IMR-90 (cell line): Measurements from ENCODE around the gene MAP7. TPM values are rescaled to one million over a fixed set of nuclear protein-coding genes. Genes with fewer than 3 reads are reported as not detected.
"Not testable (repeated sequence)": the region's sequence is repeated elsewhere in the genome, so short reads cannot be mapped to it uniquely, and the experiment has no call there.

Experiments
- ATAC-seq: fragments of 200-7000 bp; cut with Tn5 transposase; 2 replicates; pipeline ENCODE4 v1.9.1; 2020; ENCODE audit warnings: low read depth, mild to moderate bottlenecking, moderate library complexity
- BruUV-seq: library from RNA; stranded (reverse); fragments of 400-500 nt; replicated peaks from 2 replicates; lab custom pipeline; 2021; lab: Mats Ljungman, UMichigan
- CTCF ChIA-PET: fragments of 300-600 bp; formaldehyde crosslinking; extraction: SDS; loops from one replicate; lab custom pipeline; 2021; ENCODE audit warnings: antibody characterized with exemption; lab: Yijun Ruan, JAX
- POLR2A ChIA-PET: fragments of 300-600 bp; sonication (Branson Sonifier 250); formaldehyde crosslinking; loops from one replicate; lab custom pipeline; 2022; ENCODE audit warnings: antibody characterized with exemption; ENCODE audit not compliant: unreplicated experiment; lab: Charles Lee
- DNase-seq: peaks from one replicate; pipeline ENCODE4 v3.0.0; 2013
- H2AFZ ChIP-seq: replicated peaks from 2 replicates; pipeline ENCODE3; 2013; ENCODE audit warnings: low read length, mild to moderate bottlenecking; ENCODE audit not compliant: poor library complexity
- H2AK5ac ChIP-seq: 2 replicates; pipeline ENCODE4 v1.6.1; 2013; ENCODE audit warnings: low read depth, low read length, inconsistent platforms
- H2AK9ac ChIP-seq: replicated peaks from 2 replicates; pipeline ENCODE3; 2013; ENCODE audit warnings: mild to moderate bottlenecking, low read depth, low read length, moderate library complexity; ENCODE audit not compliant: poor library complexity
- H2BK120ac ChIP-seq: 2 replicates; pipeline ENCODE4 v1.6.1; 2013; ENCODE audit warnings: low read depth, low read length, inconsistent platforms
- H2BK15ac ChIP-seq: 3 replicates; pipeline ENCODE4 v1.6.1; 2013; ENCODE audit warnings: low read depth, low read length, inconsistent platforms
- H2BK20ac ChIP-seq: 2 replicates; pipeline ENCODE4 v1.6.1; 2013; ENCODE audit warnings: low read depth, mild to moderate bottlenecking, inconsistent platforms, low read length, moderate library complexity
- H2BK5ac ChIP-seq: 2 replicates; pipeline ENCODE4 v1.6.1; 2013; ENCODE audit warnings: mild to moderate bottlenecking, low read depth, low read length, inconsistent platforms; ENCODE audit not compliant: poor library complexity, severe bottlenecking
- H3K14ac ChIP-seq: replicated peaks from 2 replicates; pipeline ENCODE4 v1.6.1; 2013; ENCODE audit warnings: low read depth, low read length, inconsistent platforms
- H3K18ac ChIP-seq: 2 replicates; pipeline ENCODE4 v1.6.1; 2013; ENCODE audit warnings: low read depth, low read length, control low read depth
- H3K23ac ChIP-seq: 2 replicates; pipeline ENCODE4 v1.6.1; 2013; ENCODE audit warnings: low read depth, low read length, inconsistent platforms
- H3K27ac ChIP-seq: 2 replicates; pipeline ENCODE4 v1.5.1; 2013; ENCODE audit warnings: mild to moderate bottlenecking, control low read depth, low read length; ENCODE audit not compliant: insufficient read depth
- H3K27me3 ChIP-seq: 2 replicates; pipeline ENCODE4 v1.6.1; 2013; ENCODE audit warnings: low read length; ENCODE audit not compliant: control insufficient read depth, insufficient read depth
- H3K36me3 ChIP-seq: 2 replicates; pipeline ENCODE4 v1.6.1; 2013; ENCODE audit warnings: low read length, mixed read lengths; ENCODE audit not compliant: control insufficient read depth, insufficient read depth
- H3K4ac ChIP-seq: 2 replicates; pipeline ENCODE4 v1.6.1; 2013; ENCODE audit warnings: low read depth, low read length, inconsistent platforms
- H3K4me1 ChIP-seq: 2 replicates; pipeline ENCODE4 v1.6.1; 2013; ENCODE audit warnings: low read length, mixed read lengths; ENCODE audit not compliant: control insufficient read depth, insufficient read depth
- H3K4me2 ChIP-seq: 2 replicates; pipeline ENCODE4 v1.6.1; 2013; ENCODE audit warnings: low read depth, mild to moderate bottlenecking, control low read depth, low read length, moderate library complexity
- H3K4me3 ChIP-seq: 2 replicates; pipeline ENCODE4 v1.5.1; 2013; ENCODE audit warnings: low read depth, mild to moderate bottlenecking, control low read depth, low read length, moderate library complexity; ENCODE audit not compliant: insufficient read depth
- H3K56ac ChIP-seq: 2 replicates; pipeline ENCODE4 v1.6.1; 2013; ENCODE audit warnings: low read length, inconsistent platforms; ENCODE audit not compliant: insufficient read depth; ENCODE audit errors: extremely low read depth
- H3K79me1 ChIP-seq, 2 experiments: 2 replicates each; pipeline ENCODE4 v1.6.1; 2013; ENCODE audit warnings: low read length in 2 of 2, inconsistent platforms in 1 of 2, low read depth in 1 of 2
- H3K9ac ChIP-seq: 2 replicates; pipeline ENCODE4 v1.6.1; 2013; ENCODE audit warnings: low read depth, low read length, control low read depth
- H3K9me1 ChIP-seq: 2 replicates; pipeline ENCODE4 v1.6.1; 2013; ENCODE audit warnings: low read length, inconsistent platforms; ENCODE audit not compliant: insufficient read depth
- H3K9me3 ChIP-seq: 2 replicates; pipeline ENCODE4 v1.6.1; 2013; ENCODE audit warnings: low read length; ENCODE audit not compliant: control insufficient read depth, insufficient read depth
- H4K20me1 ChIP-seq: 2 replicates; pipeline ENCODE4 v1.6.1; 2013; ENCODE audit warnings: low read length, inconsistent platforms; ENCODE audit not compliant: insufficient read depth
- H4K5ac ChIP-seq: 2 replicates; pipeline ENCODE4 v1.6.1; 2013; ENCODE audit warnings: mild to moderate bottlenecking, low read depth, low read length, control low read depth
- H4K8ac ChIP-seq, 2 experiments: 2 replicates each; pipeline ENCODE4 v1.6.1; 2013; ENCODE audit warnings: low read depth in 2 of 2, low read length in 2 of 2, control low read depth in 1 of 2, inconsistent platforms in 1 of 2
- H4K91ac ChIP-seq: 2 replicates; pipeline ENCODE4 v1.6.1; 2013; ENCODE audit warnings: low read depth, low read length, inconsistent platforms; ENCODE audit not compliant: insufficient read depth
- whole genome bisulfite sequencing, 2 experiments: methylation state at CpG; one replicate each; pipeline versions ENCODE4 v1.1.5 to v1.1.7; 2013; ENCODE audit warnings: missing lambda C conversion rate in 2 of 2; ENCODE audit not compliant: insufficient read length in 1 of 2; ENCODE audit errors: extremely low coverage in 2 of 2; 5-methylcytosine and 5-hydroxymethylcytosine counted together
- dilution Hi-C: fragments of 300-500 bp; cut with HindIII; formaldehyde crosslinking; loops from one replicate; pipeline ENCODE4 v1.14.3; 2018; ENCODE audit warnings: low sequenced_read_pairs; ENCODE audit not compliant: unreplicated experiment
- in situ Hi-C: fragments of 300-500 bp; cut with MboI; formaldehyde crosslinking; loops from 3 replicates; pipeline ENCODE4 v1.14.3; 2019; ENCODE audit warnings: low sequenced_read_pairs, inconsistent platforms, mixed read lengths
- intact Hi-C: fragments of 100-400 bp; cut with micrococcal nuclease; formaldehyde crosslinking; loops from 2 replicates; pipeline ENCODE4 v1.10.0; 2022
- polyA plus RNA-seq, 3 experiments: library from polyadenylated mRNA; depleted of rRNA; stranded (reverse); fragments of >200 nt; gene quantifications; 2 replicates each; pipeline ENCODE4 v1.2.3, GENCODE V29; 2012; ENCODE audit warnings: low replicate concordance in 1 of 3
- total RNA-seq: library from RNA; depleted of rRNA; stranded (reverse); fragments of >200 nt; gene quantifications from 2 replicates; pipeline ENCODE4 v1.2.3, GENCODE V29; 2012

Gene MAP7
- total and polyA plus RNA-seq, 2 of the 4 experiments (the other 2 are of a cell fraction), result 0.19 to 0.36 TPM

DNA sequence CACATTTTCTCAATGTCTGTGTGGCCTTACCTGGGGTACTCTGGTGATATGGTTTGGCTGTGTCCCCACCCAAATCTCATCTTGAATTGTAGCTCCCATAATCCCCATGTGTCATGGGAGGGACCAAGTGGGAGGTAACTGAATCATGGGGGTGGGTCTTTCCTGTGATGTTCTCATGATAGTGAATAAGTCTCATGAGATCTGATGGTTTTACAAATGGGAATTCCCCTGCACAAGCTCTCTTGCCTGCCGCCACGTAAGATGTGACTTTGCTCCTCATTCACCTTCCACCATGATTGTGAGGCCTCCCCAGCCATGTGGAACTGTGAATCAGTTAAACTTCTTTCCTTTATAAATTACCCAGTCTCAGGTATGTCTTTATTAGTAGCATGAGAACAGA, 40.6 kb upstream of the MAP7 start:
- H3K9ac ChIP-seq, result not testable (repeated sequence)

More for the DNA sequence above, 40.6 kb upstream of the MAP7 start:
- ATAC-seq, in situ Hi-C loops, BruUV-seq, H4K20me1 ChIP-seq, H3K23ac ChIP-seq, H3K9me3 ChIP-seq, H2AK9ac ChIP-seq, dilution Hi-C loops, H4K8ac ChIP-seq, H2AFZ ChIP-seq, H3K56ac ChIP-seq, H3K27me3 ChIP-seq, DNase-seq, H3K4me2 ChIP-seq, H4K5ac ChIP-seq, H3K27ac ChIP-seq, H3K14ac ChIP-seq, H3K18ac ChIP-seq, intact Hi-C loops, H3K4me3 ChIP-seq, POLR2A ChIA-PET: not testable (repeated sequence)
- Histone ChIP-seq H3K4me1 (peaks cover 18% of the 10 kb centered on the region), H3K4ac (peak overlapping the region; percentile 58; the same call in 1 of the 2 replicates), H3K9me1 (peaks cover 13% of the 10 kb centered on the region), H2BK15ac (peak overlapping the region; percentile 30; the same call in 1 of the 3 replicates), H2BK5ac (peak overlapping the region; percentile 45), H3K79me1 (peaks cover 0 to 36% of the 10 kb centered on the region in 2 experiments), H3K36me3 (peaks cover 16% of the 10 kb centered on the region), H2BK120ac (peak overlapping the region; percentile 74; the same call in 1 of the 2 replicates), H2BK20ac (peak overlapping the region; percentile 42; the same call in 1 of the 2 replicates), H4K91ac (peak overlapping the region; percentile 54; the same call in 1 of the 2 replicates), H2AK5ac (peak overlapping the region; percentile 91; the same call in 1 of the 2 replicates)
- CTCF ChIA-PET, result interaction anchor here (1.2 kb wide), 1 partner anchor 202 kb away, joined by 4 read pairs; the partner anchor contains the start of gene MAP3K5
- WGBS, 2 experiments, result no CpG with 5 or more reads among the region's 2 CpGs
